H1 (cell line): ENCODE measurements around the gene TMEM255B. TPM values are rescaled to one million over a fixed set of nuclear protein-coding genes. Genes with fewer than 3 reads are reported as not detected.

Experiments
- CTCF ChIA-PET: fragments of 300-600 bp; sonication (Branson Sonifier 250); formaldehyde crosslinking; loops from one replicate; lab custom pipeline; 2021; ENCODE audit not compliant: partially characterized antibody; lab: Charles Lee
- POLR2A ChIA-PET: fragments of 300-600 bp; sonication (Branson Sonifier 250); formaldehyde crosslinking; loops from one replicate; lab custom pipeline; 2021; ENCODE audit warnings: inconsistent platforms; ENCODE audit not compliant: partially characterized antibody; lab: Charles Lee
- DNase-seq, 2 experiments: peaks; one replicate each; pipeline versions ENCODE4 v3.0.0 to v3.0.0-alpha.2; 2010 to 2022; ENCODE audit warnings: low spot score in 2 of 2, low read depth in 1 of 2, mixed read lengths in 1 of 2
- FAIRE-seq: peaks from 2 replicates; lab custom pipeline; 2011; peaks lifted over from hg19 to GRCh38; lab: Jason Lieb, UNC
- H2AFZ ChIP-seq: 2 replicates; pipeline ENCODE4 v1.8.1; 2012; ENCODE audit warnings: low read length, inconsistent platforms
- H2AK5ac ChIP-seq: 2 replicates; pipeline ENCODE4 v1.6.1; 2013; ENCODE audit warnings: low read depth, low read length
- H2BK120ac ChIP-seq: replicated peaks from 2 replicates; pipeline ENCODE3; 2013; ENCODE audit warnings: low read depth, low read length, inconsistent platforms
- H2BK12ac ChIP-seq: 2 replicates; pipeline ENCODE4 v1.6.1; 2013; ENCODE audit warnings: low read depth, low read length
- H2BK15ac ChIP-seq: 2 replicates; pipeline ENCODE4 v1.6.1; 2013; ENCODE audit warnings: low read length
- H2BK20ac ChIP-seq: 2 replicates; pipeline ENCODE4 v1.6.1; 2013; ENCODE audit warnings: low read length
- H2BK5ac ChIP-seq: 2 replicates; pipeline ENCODE4 v1.6.1; 2013; ENCODE audit warnings: low read depth, low read length
- H3K14ac ChIP-seq: 2 replicates; pipeline ENCODE4 v1.6.1; 2013; ENCODE audit warnings: inconsistent platforms; ENCODE audit not compliant: insufficient read length
- H3K18ac ChIP-seq: 2 replicates; pipeline ENCODE4 v1.6.1; 2013; ENCODE audit warnings: low read length; ENCODE audit errors: extremely low read depth
- H3K23ac ChIP-seq: 2 replicates; pipeline ENCODE4 v1.6.1; 2013; ENCODE audit warnings: inconsistent platforms; ENCODE audit not compliant: insufficient read length
- H3K23me2 ChIP-seq: 2 replicates; pipeline ENCODE4 v1.6.1; 2013; ENCODE audit warnings: low read depth, low read length
- H3K27ac ChIP-seq: 2 replicates; pipeline ENCODE4 v1.6.1; 2011; ENCODE audit warnings: low read depth, low read length, inconsistent platforms
- H3K27me3 ChIP-seq, 4 experiments: replicated peaks in 1 of 4; 1 replicate in 1 of 4; 2 replicates in 3 of 4; pipeline versions ENCODE4 v1.6.1 to v1.8.1; 2011 to 2013; ENCODE audit warnings: low read length in 3 of 4, mild to moderate bottlenecking in 3 of 4, inconsistent platforms in 2 of 4, mixed read lengths in 2 of 4, moderate library complexity in 1 of 4; ENCODE audit not compliant: control insufficient read depth in 3 of 4, insufficient read depth in 3 of 4; ENCODE audit errors: extremely low read depth in 1 of 4
- H3K36me3 ChIP-seq, 4 experiments: 2 replicates each; pipeline versions ENCODE4 v1.6.1 to v1.8.1; 2011 to 2013; ENCODE audit warnings: mild to moderate bottlenecking in 4 of 4, low read length in 3 of 4, moderate library complexity in 2 of 4, control low read depth in 1 of 4, inconsistent platforms in 1 of 4; ENCODE audit not compliant: insufficient read depth in 4 of 4, control insufficient read depth in 2 of 4
- H3K4ac ChIP-seq: replicated peaks from 2 replicates; pipeline ENCODE3; 2013; ENCODE audit warnings: low read length, low read depth, mixed read lengths, inconsistent platforms; ENCODE audit not compliant: insufficient read length
- H3K4me1 ChIP-seq, 4 experiments: replicated peaks in 1 of 4; 1 replicate in 1 of 4; 2 replicates in 3 of 4; pipeline versions ENCODE4 v1.6.1 to v1.8.1; 2011 to 2013; ENCODE audit warnings: low read length in 3 of 4, inconsistent platforms in 2 of 4, mixed read lengths in 1 of 4; ENCODE audit not compliant: insufficient read depth in 4 of 4, control insufficient read depth in 3 of 4
- H3K4me2 ChIP-seq, 2 experiments: 2 replicates each; pipeline versions ENCODE4 v1.6.1 to v1.8.1; 2011 to 2013; ENCODE audit warnings: low read depth in 2 of 2, low read length in 2 of 2, control low read depth in 1 of 2, inconsistent platforms in 1 of 2, mild to moderate bottlenecking in 1 of 2; ENCODE audit not compliant: insufficient read depth in 1 of 2
- H3K4me3 ChIP-seq, 4 experiments: fragments of 200-600, 300-600 bp in 1 of 4; sonication (generic), shearing (Covaris generic), sonication (Bioruptor Twin) in 1 of 4; 2 replicates each; pipeline versions ENCODE4 v1.5.1 to v1.8.1; 2011 to 2016; ENCODE audit warnings: low read length in 4 of 4, low read depth in 3 of 4, control low read depth in 2 of 4, inconsistent platforms in 2 of 4, mild to moderate bottlenecking in 2 of 4, mixed read lengths in 1 of 4, moderate library complexity in 1 of 4; ENCODE audit not compliant: insufficient read depth in 2 of 4; ENCODE audit errors: extremely low read depth in 1 of 4
- H3K56ac ChIP-seq: replicated peaks from 2 replicates; pipeline ENCODE3; 2013; ENCODE audit warnings: low read depth, mild to moderate bottlenecking, mixed read lengths, low read length, inconsistent platforms; ENCODE audit not compliant: insufficient read length
- H3K79me1 ChIP-seq: 2 replicates; pipeline ENCODE4 v1.6.1; 2013; ENCODE audit warnings: low read depth, low read length, control low read depth
- H3K79me2 ChIP-seq, 2 experiments: 2 replicates each; pipeline versions ENCODE4 v1.6.1 to v1.8.1; 2012 to 2013; ENCODE audit warnings: low read length in 2 of 2, mild to moderate bottlenecking in 2 of 2, inconsistent platforms in 1 of 2; ENCODE audit not compliant: insufficient read depth in 2 of 2, control insufficient read depth in 1 of 2
- H3K9ac ChIP-seq, 4 experiments: replicated peaks in 1 of 4; 1 replicate in 1 of 4; 2 replicates in 3 of 4; pipeline versions ENCODE4 v1.6.1 to v1.8.1; 2011 to 2013; ENCODE audit warnings: low read depth in 3 of 4, low read length in 3 of 4, control low read depth in 2 of 4, mild to moderate bottlenecking in 2 of 4, moderate library complexity in 2 of 4, inconsistent platforms in 1 of 4; ENCODE audit errors: extremely low read depth in 1 of 4
- H3K9me3 ChIP-seq, 2 experiments: 2 replicates each; pipeline versions ENCODE4 v1.6.1 to v1.8.1; 2012 to 2013; ENCODE audit warnings: mild to moderate bottlenecking in 2 of 2, moderate library complexity in 2 of 2, control low read depth in 1 of 2, inconsistent platforms in 1 of 2, low read depth in 1 of 2, low read length in 1 of 2, mixed read lengths in 1 of 2; ENCODE audit not compliant: insufficient read depth in 2 of 2
- H4K20me1 ChIP-seq, 2 experiments: replicated peaks in 1 of 2; 2 replicates each; pipeline versions ENCODE3 to v1.8.1; 2011 to 2013; ENCODE audit warnings: inconsistent platforms in 2 of 2, low read length in 2 of 2, mild to moderate bottlenecking in 1 of 2; ENCODE audit not compliant: insufficient read depth in 2 of 2, control insufficient read depth in 1 of 2
- H4K5ac ChIP-seq: 2 replicates; pipeline ENCODE4 v1.6.1; 2013; ENCODE audit warnings: low read length, low read depth, mixed read lengths, inconsistent platforms; ENCODE audit not compliant: insufficient read length
- H4K8ac ChIP-seq: 2 replicates; pipeline ENCODE4 v1.8.0; 2013; ENCODE audit warnings: mild to moderate bottlenecking, moderate library complexity, low read length, inconsistent platforms; ENCODE audit not compliant: insufficient read depth; ENCODE audit errors: extremely low read depth
- H4K91ac ChIP-seq: replicated peaks from 2 replicates; pipeline ENCODE3; 2013; ENCODE audit warnings: low read length, mixed read lengths, inconsistent platforms; ENCODE audit not compliant: insufficient read length
- CBX8 ChIP-seq: fragments of 300-800, 300-1000 bp; sonication (generic); IDR thresholded peaks from 2 replicates; pipeline ENCODE4 v1.7.1; 2016; ENCODE audit warnings: low read depth, low read length, borderline replicate concordance
- CEBPB ChIP-seq: IDR thresholded peaks from 2 replicates; pipeline ENCODE4 v1.6.1; 2012; ENCODE audit warnings: low read depth, low read length
- FOSL1 ChIP-seq: IDR thresholded peaks from 2 replicates; pipeline ENCODE4 v1.6.1; 2011; ENCODE audit warnings: mild to moderate bottlenecking, low read depth, low read length, moderate library complexity; ENCODE audit not compliant: insufficient read depth
- KDM5A ChIP-seq: fragments of 200-600 bp; IDR thresholded peaks from 2 replicates; pipeline ENCODE4 v1.7.1; 2012; ENCODE audit warnings: mild to moderate bottlenecking, low read length, inconsistent platforms, mixed read lengths
- PHF8 ChIP-seq: fragments of 200-600 bp; sonication (generic); conservative IDR thresholded peaks from 2 replicates; pipeline ENCODE4 v1.7.1; 2012; ENCODE audit warnings: low read depth, mild to moderate bottlenecking, inconsistent platforms, low read length, moderate library complexity
- RNF2 ChIP-seq: fragments of 200-900, 300-1000 bp; sonication (generic); IDR thresholded peaks from 2 replicates; pipeline ENCODE4 v1.7.1; 2016; ENCODE audit warnings: borderline replicate concordance, low read depth, mild to moderate bottlenecking, antibody characterized with exemption, low read length; ENCODE audit not compliant: poor library complexity, severe bottlenecking; ENCODE audit errors: missing control alignments
- RXRA ChIP-seq: IDR thresholded peaks from 2 replicates; pipeline ENCODE4 v1.6.1; 2011; ENCODE audit warnings: low read depth, mild to moderate bottlenecking, low read length, moderate library complexity; ENCODE audit not compliant: insufficient read depth
- USF2 ChIP-seq: IDR thresholded peaks from 2 replicates; pipeline ENCODE4 v1.6.1; 2011; ENCODE audit warnings: low read length, improper control_type of control experiment
- YY1 ChIP-seq: IDR thresholded peaks from 2 replicates; pipeline ENCODE4 v1.6.1; 2011; ENCODE audit warnings: low read depth, mild to moderate bottlenecking, low read length
- WGBS, 2 experiments: shearing (Covaris generic) in 1 of 2; methylation state at CpG; one replicate each; pipeline versions ENCODE4 v1.1.6 to v1.1.7; 2013 to 2015; ENCODE audit warnings: low lambda C conversion rate in 2 of 2, mixed read lengths in 2 of 2, inconsistent platforms in 1 of 2, low coverage in 1 of 2, missing lambda C conversion rate in 1 of 2; ENCODE audit not compliant: insufficient replicate concordance in 2 of 2, insufficient coverage in 1 of 2, insufficient read length in 1 of 2; ENCODE audit errors: extremely low coverage in 1 of 2, missing lambda C conversion rate in 1 of 2; 5-methylcytosine and 5-hydroxymethylcytosine counted together
- polyA plus RNA-seq, 7 experiments: library from polyadenylated mRNA; depleted of rRNA in 3 of 7; stranded (reverse) in 5 of 7; unstranded in 2 of 7; fragments of >200 nt in 5 of 7; fragments of 200-250 nt in 2 of 7; gene quantifications; 1 replicate in 5 of 7; 2 replicates in 1 of 7; 4 replicates in 1 of 7; pipeline versions ENCODE4 v1.2.1 to v1.2.3, GENCODE V29; 2011 to 2013; ENCODE audit warnings: missing spikeins in 2 of 7, mixed read lengths in 2 of 7
- total RNA-seq: library from RNA; stranded (reverse); fragmentation: NEBNext Ultra II Directional; extraction: Animal tissue kit (Norgen Biotek cat#: 25700); gene quantifications from 2 replicates; pipeline ENCODE4 v1.2.1, GENCODE V29; 2021
- TF ChIP-seq, protein P1 (sequence below): IDR thresholded peaks from 2 replicates; pipeline ENCODE4 v1.6.1; 2012; ENCODE audit warnings: inconsistent platforms

The TMEM255B gene
- total and polyA plus RNA-seq, 2 of the 8 experiments (the other 6 are each of a cell fraction or from before 2014, with no cell fraction given), result 3.4 to 4.4 TPM

- H3K4me3 ChIP-seq, result no peak overlapping the region
- peaks cover 6% of the 10 kb centered on the region for H3K79me1 ChIP-seq
- H3K4ac ChIP-seq, result no peak overlapping the region
- H3K14ac ChIP-seq, result no peak overlapping the region
- H3K23ac ChIP-seq, result no peak overlapping the region
- no peak overlapping the region for H2BK12ac ChIP-seq
- H4K91ac ChIP-seq, result no peak overlapping the region
- H3K9me3 ChIP-seq, result no peaks in the 10 kb centered on the region
- H2BK20ac ChIP-seq, result no peak overlapping the region
- H2AFZ ChIP-seq, result no peak overlapping the region
- 89% methylated on average over 5 of the region's 5 CpGs; no CpG with 5 or more reads in 1 of the 2 experiments for WGBS, 2 experiments
- no peak overlapping the region for H2BK5ac ChIP-seq
- no peak overlapping the region for H3K27ac ChIP-seq
- H3K18ac ChIP-seq, result no peak overlapping the region
- TF ChIP-seq, protein P1, sequence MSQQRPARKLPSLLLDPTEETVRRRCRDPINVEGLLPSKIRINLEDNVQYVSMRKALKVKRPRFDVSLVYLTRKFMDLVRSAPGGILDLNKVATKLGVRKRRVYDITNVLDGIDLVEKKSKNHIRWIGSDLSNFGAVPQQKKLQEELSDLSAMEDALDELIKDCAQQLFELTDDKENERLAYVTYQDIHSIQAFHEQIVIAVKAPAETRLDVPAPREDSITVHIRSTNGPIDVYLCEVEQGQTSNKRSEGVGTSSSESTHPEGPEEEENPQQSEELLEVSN, result no peak
- no peak for TF ChIP-seq CEBPB
- TF ChIP-seq USF2, result no peak
- TF ChIP-seq CBX8, result no peak
- no peak for TF ChIP-seq KDM5A
- no peak for TF ChIP-seq PHF8
- no peak for TF ChIP-seq RXRA
- no peak for TF ChIP-seq YY1
- TF ChIP-seq FOSL1, result no peak
- no peak for TF ChIP-seq RNF2
- TF ChIP-seq, all 59 proteins: peak for 0
- no peak overlapping the region for H2AK5ac ChIP-seq
- no peaks in the 10 kb centered on the region; a peak in 1 of 8 replicates for H3K36me3 ChIP-seq
- H2BK15ac ChIP-seq, result no peak overlapping the region
- H3K4me2 ChIP-seq, result no peak overlapping the region
- peaks cover 0 to under 1% (median 0%) of the 10 kb centered on the region in 4 experiments; a peak in 2 of 7 replicates for H3K4me1 ChIP-seq
- FAIRE-seq, result no peak
- H4K5ac ChIP-seq, result no peak overlapping the region
- no peak overlapping the region for H3K9ac ChIP-seq
- H3K23me2 ChIP-seq, result peaks cover 9% of the 10 kb centered on the region; the same call in 1 of the 2 replicates
- ChIA-PET CTCF (interaction anchor here (1.2 kb wide), 1 partner anchor 31 kb away, joined by 3 read pairs; no protein-coding TSS in a partner anchor), POLR2A (no interaction called here)
- no peak overlapping the region for H4K8ac ChIP-seq
- H3K79me2 ChIP-seq, result peaks cover 0 to 5% of the 10 kb centered on the region in 2 experiments; a peak in 1 of 4 replicates
- DNase-seq, result no peak
- H2BK120ac ChIP-seq, result no peak overlapping the region
- H3K56ac ChIP-seq, result no peak overlapping the region
- H4K20me1 ChIP-seq, result peaks cover 0 to 8% of the 10 kb centered on the region in 2 experiments
- peaks cover 0 to 3% (median 0%) of the 10 kb centered on the region in 4 experiments; a peak in 1 of 7 replicates for H3K27me3 ChIP-seq
Measured at GRCh38 chr13:113770937-113771336, 11.9 kb downstream of the TMEM255B start.
